Measurements from ENCODE around the gene DNASE1. TPM values are rescaled to one million over a fixed set of nuclear protein-coding genes. Genes with fewer than 3 reads are reported as not detected.

DNASE1 gene
- total RNA-seq, 4 donors from 2014 or later: 2.5 to 7.3 (median 3.5) TPM

GRCh38 chr16:3677994-3678393 lies 23.5 kb downstream of the DNASE1 start:
- peaks cover 8 to 12% of the 10 kb centered on the region in 2 donors for H3K4me1 ChIP-seq
- peaks cover 0 to 80% of the 10 kb centered on the region in 2 donors for H3K36me3 ChIP-seq
- TF ChIP-seq POLR2A (IDR thresholded peaks at IDR 0.05): no peak
- H3K27ac ChIP-seq: no peak overlapping the region
- ATAC-seq (no peak), DNase-seq (no peak)
- no peaks in the 10 kb centered on the region for H3K27me3 ChIP-seq
- H3K4me3 ChIP-seq: no peak overlapping the region
- intact Hi-C loops (cut with DNase I; ENCODE audit: low total_unique reads) (no loop called here), in situ Hi-C loops (cut with MboI; ENCODE audit: low sequenced_read_pairs in 4 of 4) (loop anchor here in 1 of 4 donors (25.0 kb wide), 1 partner anchor 209 kb away; the partner anchor contains the start of gene CREBBP)
- no peaks in the 10 kb centered on the region for H3K9me3 ChIP-seq

- H3K4me1 ChIP-seq: peaks cover 8 to 12% of the 10 kb centered on the region in 2 donors
- in situ Hi-C loops (cut with MboI; ENCODE audit: low sequenced_read_pairs in 4 of 4): loop anchor here in 1 of 4 donors (25.0 kb wide), 1 partner anchor 206 kb away; the partner anchor contains the start of gene CREBBP
- no peaks in the 10 kb centered on the region for H3K9me3 ChIP-seq
- ATAC-seq (peak; percentile 75 to 78), DNase-seq (peak; percentile 23 to 40)
- intact Hi-C loops (cut with DNase I; ENCODE audit: low total_unique reads): no loop called here
- H3K4me3 ChIP-seq: no peak overlapping the region
- H3K27me3 ChIP-seq: no peaks in the 10 kb centered on the region
- peaks cover 0 to 63% of the 10 kb centered on the region in 2 donors for H3K36me3 ChIP-seq
- peak overlapping the region in 1 of 4 donors; percentile 27 for H3K27ac ChIP-seq
- TF ChIP-seq POLR2A (IDR thresholded peaks at IDR 0.05): no peak
- TF ChIP-seq CTCF (IDR thresholded peaks at IDR 0.05 in 4 of 5, conservative IDR thresholded peaks at IDR 0.05 in 1 of 5): no peak
Observed at GRCh38 chr16:3681206-3681605, 26.7 kb downstream of the DNASE1 start.

GRCh38 chr16:3687021-3687420 lies 32.5 kb downstream of the DNASE1 start:
- no peak overlapping the region for H3K4me3 ChIP-seq
- H3K27ac ChIP-seq: no peak overlapping the region
- TF ChIP-seq POLR2A (IDR thresholded peaks at IDR 0.05) (no peak), CTCF (IDR thresholded peaks at IDR 0.05 in 4 of 5, conservative IDR thresholded peaks at IDR 0.05 in 1 of 5) (no peak)
- in situ Hi-C loops (cut with MboI; ENCODE audit: low sequenced_read_pairs in 4 of 4): loop anchor here in 2 of 4 donors (5.0 to 25.0 kb wide), 2 partner anchors 70 to 200 kb away; partner anchors contain the start of gene CREBBP (in 1 of the 2)
- no peaks in the 10 kb centered on the region for H3K27me3 ChIP-seq
- DNase-seq (no peak), ATAC-seq (no peak)
- H3K36me3 ChIP-seq: peaks cover 0 to 47% of the 10 kb centered on the region in 2 donors
- intact Hi-C loops (cut with DNase I; ENCODE audit: low total_unique reads): no loop called here
- H3K4me1 ChIP-seq: peaks cover 16 to 20% of the 10 kb centered on the region in 2 donors
- H3K9me3 ChIP-seq: no peaks in the 10 kb centered on the region

GRCh38 chr16:3687792-3688191 lies 33.3 kb downstream of the DNASE1 start:
- Histone ChIP-seq H3K4me1 (peaks cover 16 to 20% of the 10 kb centered on the region in 2 donors), H3K36me3 (peaks cover 0 to 39% of the 10 kb centered on the region in 2 donors), H3K27me3 (no peaks in the 10 kb centered on the region), H3K27ac (peak overlapping the region in 1 of 4 donors; percentile 16), H3K9me3 (no peaks in the 10 kb centered on the region), H3K4me3 (no peak overlapping the region)
- ATAC-seq (no peak), DNase-seq (no peak)
- TF ChIP-seq CTCF (IDR thresholded peaks at IDR 0.05 in 4 of 5, conservative IDR thresholded peaks at IDR 0.05 in 1 of 5) (no peak), POLR2A (IDR thresholded peaks at IDR 0.05) (no peak)
- in situ Hi-C loops (cut with MboI; ENCODE audit: low sequenced_read_pairs in 4 of 4): loop anchor here in 2 of 4 donors (5.0 to 25.0 kb wide), 2 partner anchors 70 to 200 kb away; partner anchors contain the start of gene CREBBP (in 1 of the 2)
- intact Hi-C loops (cut with DNase I; ENCODE audit: low total_unique reads): no loop called here

- Histone ChIP-seq H3K27me3 (no peaks in the 10 kb centered on the region), H3K36me3 (peaks cover 0 to 36% of the 10 kb centered on the region in 2 donors), H3K4me1 (peaks cover 16 to 21% of the 10 kb centered on the region in 2 donors), H3K27ac (peak overlapping the region; percentile 65 to 84 (median 74)), H3K9me3 (no peaks in the 10 kb centered on the region), H3K4me3 (no peak overlapping the region)
- ATAC-seq (no peak), DNase-seq (no peak)
- TF ChIP-seq POLR2A (IDR thresholded peaks at IDR 0.05): no peak
- TF ChIP-seq CTCF (IDR thresholded peaks at IDR 0.05 in 4 of 5, conservative IDR thresholded peaks at IDR 0.05 in 1 of 5): no peak
- intact Hi-C loops (cut with DNase I; ENCODE audit: low total_unique reads) (loop anchor here (1.0 to 2.0 kb wide), 3 partner anchors 27 to 191 kb away; partner anchors contain the start of genes CREBBP and TRAP1), in situ Hi-C loops (cut with MboI; ENCODE audit: low sequenced_read_pairs in 4 of 4) (loop anchor here (5.0 to 25.0 kb wide), 4 partner anchors 68 to 198 kb away; partner anchors contain the start of gene CREBBP (in 1 of the 4))
Observed at GRCh38 chr16:3689731-3690130, 35.2 kb downstream of the DNASE1 start.

All from gastrocnemius medialis (tissue), 4 donors.